GM12878 (cell line): Measurements from ENCODE around the gene SLC37A1. TPM values are rescaled to one million over a fixed set of nuclear protein-coding genes. Genes with fewer than 3 reads are reported as not detected.

Experiments used
- ATAC-seq: fragments of 200-7000 bp; cut with Tn5 transposase; 3 replicates; pipeline ENCODE4 v1.9.1; 2020; ENCODE audit warnings: mild to moderate bottlenecking, moderate library complexity
- BruUV-seq: library from RNA; stranded (reverse); fragments of 400-500 nt; replicated peaks from 2 replicates; lab custom pipeline; 2021; lab: Mats Ljungman, UMichigan
- CTCF ChIA-PET: fragments of 300-600 bp; sonication (Branson Sonifier 250); formaldehyde crosslinking; extraction: SDS; loops from one replicate; lab custom pipeline; 2021; ENCODE audit warnings: inconsistent platforms; lab: Yijun Ruan, JAX
- POLR2A ChIA-PET: fragments of 350-600 bp; formaldehyde crosslinking; extraction: SDS; loops from one replicate; lab custom pipeline; 2021; ENCODE audit warnings: inconsistent platforms; lab: Charles Lee
- RAD21 ChIA-PET: fragments of 300-600 bp; sonication (Branson Sonifier 250); formaldehyde crosslinking; loops from one replicate; lab custom pipeline; 2023; ENCODE audit warnings: antibody characterized with exemption; ENCODE audit not compliant: unreplicated experiment; lab: Charles Lee
- SMC1A ChIA-PET: fragments of 300-600 bp; sonication (Branson Sonifier 250); formaldehyde crosslinking; loops from one replicate; lab custom pipeline; 2023; ENCODE audit not compliant: unreplicated experiment, uncharacterized antibody; lab: Charles Lee
- DNase-seq: peaks from one replicate; pipeline ENCODE4 v3.0.0-alpha.2; 2011; ENCODE audit warnings: low read depth, low spot score
- FAIRE-seq: peaks from 3 replicates; lab custom pipeline; 2011; peaks lifted over from hg19 to GRCh38; lab: Jason Lieb, UNC
- H2AFZ ChIP-seq: 2 replicates; pipeline ENCODE4 v1.6.0; 2011; ENCODE audit warnings: low read depth, low read length, control low read depth; ENCODE audit not compliant: control insufficient read depth
- H3K27ac ChIP-seq: 2 replicates; pipeline ENCODE4 v1.5.1; 2011; ENCODE audit warnings: control low read depth; ENCODE audit not compliant: control insufficient read depth, insufficient read depth
- H3K27me3 ChIP-seq, 2 experiments: replicated peaks in 1 of 2; 2 replicates each; pipeline versions ENCODE4 v1.6.0 to v1.6.1; 2011; ENCODE audit warnings: low read length in 1 of 2; ENCODE audit not compliant: control insufficient read depth in 2 of 2, insufficient read depth in 2 of 2
- H3K36me3 ChIP-seq, 2 experiments: 2 replicates each; pipeline ENCODE4 v1.5.1; 2011; ENCODE audit warnings: low read length in 1 of 2; ENCODE audit not compliant: control insufficient read depth in 2 of 2, insufficient read depth in 2 of 2
- H3K4me1 ChIP-seq: 2 replicates; pipeline ENCODE4 v1.6.1; 2011; ENCODE audit warnings: mild to moderate bottlenecking, low read length, moderate library complexity, mixed read lengths; ENCODE audit not compliant: control insufficient read depth, insufficient read depth
- H3K4me2 ChIP-seq: 2 replicates; pipeline ENCODE4 v1.6.0; 2011; ENCODE audit warnings: control low read depth; ENCODE audit not compliant: control insufficient read depth, insufficient read depth
- H3K4me3 ChIP-seq: fragments of 200-600 bp; sonication (generic); 2 replicates; pipeline ENCODE4 v1.5.1; 2016
- H3K79me2 ChIP-seq: 2 replicates; pipeline ENCODE4 v1.6.0; 2011; ENCODE audit warnings: low read length; ENCODE audit not compliant: control insufficient read depth, insufficient read depth
- H3K9ac ChIP-seq: 2 replicates; pipeline ENCODE4 v1.8.0; 2011; ENCODE audit warnings: low read length, control low read depth, mixed read lengths; ENCODE audit not compliant: control insufficient read depth, insufficient read depth
- H3K9me3 ChIP-seq: replicated peaks from 3 replicates; pipeline ENCODE4 v1.5.1; 2011; ENCODE audit warnings: mild to moderate bottlenecking, low read length; ENCODE audit not compliant: control insufficient read depth, insufficient read depth
- H4K20me1 ChIP-seq: 2 replicates; pipeline ENCODE4 v1.6.0; 2011; ENCODE audit not compliant: control insufficient read depth, insufficient read depth
- ASH2L ChIP-seq: fragments of 300-600, 200-600 bp; sonication (generic); IDR thresholded peaks from 2 replicates; pipeline ENCODE4 v1.6.1; 2017; ENCODE audit warnings: low read depth, mild to moderate bottlenecking, borderline replicate concordance
- BRCA1 ChIP-seq: IDR thresholded peaks from 2 replicates; pipeline ENCODE4 v1.6.1; 2011; ENCODE audit warnings: low read depth, low read length, improper control_type of control experiment
- CEBPB ChIP-seq, 2 experiments: fragments of 150-350 bp in 1 of 2; IDR thresholded peaks; 2 replicates each; pipeline ENCODE4 v1.6.1; 2012 to 2014; ENCODE audit warnings: low read depth in 2 of 2, low read length in 2 of 2, borderline replicate concordance in 1 of 2, inconsistent platforms in 1 of 2
- IKZF2 ChIP-seq, 2 experiments: fragments of 450-650 bp; IDR thresholded peaks; 2 replicates each; pipeline ENCODE4 v1.6.1; 2017; ENCODE audit warnings: mild to moderate bottlenecking in 2 of 2, moderate library complexity in 2 of 2
- NR2C1 ChIP-seq: fragments of 450-650 bp; IDR thresholded peaks from 2 replicates; pipeline ENCODE4 v1.6.1; 2017; ENCODE audit warnings: antibody characterized with exemption, mild to moderate bottlenecking, moderate library complexity
- STAT3 ChIP-seq: IDR thresholded peaks from 2 replicates; pipeline ENCODE4 v1.6.1; 2011; ENCODE audit warnings: low read depth, low read length, improper control_type of control experiment
- TCF12 ChIP-seq: IDR thresholded peaks from 2 replicates; pipeline ENCODE4 v1.6.1; 2011; ENCODE audit warnings: low read depth, mild to moderate bottlenecking, low read length
- TCF7 ChIP-seq: IDR thresholded peaks from 2 replicates; pipeline ENCODE4 v1.6.1; 2014; ENCODE audit warnings: antibody characterized with exemption, borderline replicate concordance
- YBX1 ChIP-seq: fragments of 450-650 bp; IDR thresholded peaks from 2 replicates; pipeline ENCODE4 v1.6.1; 2016; ENCODE audit warnings: antibody characterized with exemption
- ZBED1 ChIP-seq: IDR thresholded peaks from 2 replicates; pipeline ENCODE4 v1.6.1; 2016; ENCODE audit warnings: borderline replicate concordance
- ZNF622 ChIP-seq: fragments of 450-650 bp; IDR thresholded peaks from 2 replicates; pipeline ENCODE4 v1.6.1; 2017; ENCODE audit warnings: mild to moderate bottlenecking, inconsistent platforms
- WGBS: methylation state at CpG from one replicate; pipeline ENCODE4 v1.1.6; 2016; ENCODE audit warnings: low lambda C conversion rate; ENCODE audit not compliant: insufficient replicate concordance, insufficient coverage; ENCODE audit errors: missing lambda C conversion rate; 5-methylcytosine and 5-hydroxymethylcytosine counted together
- in situ Hi-C: fragments of 300-500 bp; cut with MboI; formaldehyde crosslinking; loops from 9 replicates; pipeline ENCODE4 v1.14.3; 2018; ENCODE audit warnings: mixed read lengths
- intact Hi-C: fragments of 100-400 bp; cut with micrococcal nuclease; formaldehyde crosslinking; loops from one replicate; pipeline ENCODE4 v1.14.2; 2022; ENCODE audit not compliant: unreplicated experiment
- polyA plus RNA-seq, 11 experiments: library from polyadenylated mRNA; depleted of rRNA in 4 of 11; unstranded in 6 of 11; stranded (reverse) in 5 of 11; fragments of >200 nt; fragmentation: Nextera tagmentation in 4 of 11; fragmentation: Illumina TruSeq in 1 of 11; extraction: Ambion mirVana in 4 of 11; extraction: Trizol in 1 of 11; gene quantifications; 1 replicate in 1 of 11; 2 replicates in 10 of 11; pipeline versions ENCODE4 v1.2.1 to v1.2.3, GENCODE V29; 2011 to 2016; ENCODE audit warnings: inconsistent platforms in 2 of 11, missing spikeins in 2 of 11, low read depth in 1 of 11
- total RNA-seq, 4 experiments: library from RNA; depleted of rRNA in 3 of 4; stranded (reverse); fragments of >200 nt in 3 of 4; fragmentation: Illumina TruSeq in 1 of 4; extraction: Trizol in 1 of 4; gene quantifications; 2 replicates each; pipeline versions ENCODE4 v1.2.1 to v1.2.3, GENCODE V29; 2013 to 2021
- TF ChIP-seq, protein P1 (sequence below): fragments of 450-650 bp; IDR thresholded peaks from 2 replicates; pipeline ENCODE4 v1.6.1; 2018; ENCODE audit warnings: borderline replicate concordance, mild to moderate bottlenecking; ENCODE audit not compliant: partially characterized antibody
- TF ChIP-seq, protein P2 (sequence below): fragments of 450-650 bp; IDR thresholded peaks from 2 replicates; pipeline ENCODE4 v1.6.1; 2017; ENCODE audit warnings: mild to moderate bottlenecking, moderate library complexity

The SLC37A1 gene
- total and polyA plus RNA-seq, 10 of the 15 experiments (the other 5 are each of a cell fraction or from before 2014, with no cell fraction given), result 1.1 to 35.5 (median 24.4) TPM

DNA sequence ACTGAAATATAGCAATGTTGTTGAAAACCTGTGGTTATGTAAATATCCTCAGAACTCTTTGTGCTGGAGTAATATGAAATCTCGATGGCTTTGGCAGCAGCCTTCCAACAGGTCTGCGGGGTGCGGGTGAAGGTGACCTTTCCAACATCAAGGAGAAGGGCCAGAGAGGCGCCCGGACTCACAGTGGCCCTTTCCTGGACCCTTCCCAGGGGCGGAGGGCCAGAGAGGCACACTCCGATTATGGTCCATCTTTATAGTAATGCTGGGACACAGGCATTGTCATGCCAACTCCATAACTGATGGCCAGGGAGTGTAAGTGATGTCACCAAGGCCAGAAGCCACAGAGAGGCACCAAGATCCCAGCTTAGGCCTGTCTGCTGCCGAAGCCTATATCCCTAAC is 18.1 kb downstream of the SLC37A1 start:
- no peak overlapping the region for H3K27ac ChIP-seq
- no peaks in the 10 kb centered on the region for H3K27me3 ChIP-seq
- CTCF ChIA-PET, result interaction anchor here (1.0 to 7.6 kb wide), 3 partner anchors 55 to 85 kb away, joined by 3 to 168 read pairs (median 71); no protein-coding TSS in a partner anchor
- H2AFZ ChIP-seq, result no peak overlapping the region
- ATAC-seq (no peak), FAIRE-seq (no peak), DNase-seq (no peak)
- no peaks in the 10 kb centered on the region for H3K9me3 ChIP-seq
- BruUV-seq, result no TSS peak
- peaks cover 12 to 19% of the 10 kb centered on the region in 2 experiments for H3K36me3 ChIP-seq
- RAD21 ChIA-PET, result interaction anchor here (1.0 to 2.2 kb wide), 4 partner anchors 16 to 246 kb away, joined by 3 to 5 read pairs (median 3); partner anchors contain the start of gene SLC37A1
- intact Hi-C loops (no loop called here), in situ Hi-C loops (no loop called here)
- no peak overlapping the region for H3K4me2 ChIP-seq
- TF ChIP-seq ZBED1 (no peak), YBX1 (no peak), NR2C1 (no peak), ASH2L (no peak), TCF7 (no peak), CEBPB (IDR thresholded peaks at IDR 0.05; ENCODE audit: borderline replicate concordance in 1 of 2, low read depth in 2 of 2, low read length in 2 of 2) (no peak), TCF12 (no peak), ZNF622 (no peak), STAT3 (no peak), IKZF2 (IDR thresholded peaks at IDR 0.05) (no peak), BRCA1 (no peak)
- TF ChIP-seq, protein P1, sequence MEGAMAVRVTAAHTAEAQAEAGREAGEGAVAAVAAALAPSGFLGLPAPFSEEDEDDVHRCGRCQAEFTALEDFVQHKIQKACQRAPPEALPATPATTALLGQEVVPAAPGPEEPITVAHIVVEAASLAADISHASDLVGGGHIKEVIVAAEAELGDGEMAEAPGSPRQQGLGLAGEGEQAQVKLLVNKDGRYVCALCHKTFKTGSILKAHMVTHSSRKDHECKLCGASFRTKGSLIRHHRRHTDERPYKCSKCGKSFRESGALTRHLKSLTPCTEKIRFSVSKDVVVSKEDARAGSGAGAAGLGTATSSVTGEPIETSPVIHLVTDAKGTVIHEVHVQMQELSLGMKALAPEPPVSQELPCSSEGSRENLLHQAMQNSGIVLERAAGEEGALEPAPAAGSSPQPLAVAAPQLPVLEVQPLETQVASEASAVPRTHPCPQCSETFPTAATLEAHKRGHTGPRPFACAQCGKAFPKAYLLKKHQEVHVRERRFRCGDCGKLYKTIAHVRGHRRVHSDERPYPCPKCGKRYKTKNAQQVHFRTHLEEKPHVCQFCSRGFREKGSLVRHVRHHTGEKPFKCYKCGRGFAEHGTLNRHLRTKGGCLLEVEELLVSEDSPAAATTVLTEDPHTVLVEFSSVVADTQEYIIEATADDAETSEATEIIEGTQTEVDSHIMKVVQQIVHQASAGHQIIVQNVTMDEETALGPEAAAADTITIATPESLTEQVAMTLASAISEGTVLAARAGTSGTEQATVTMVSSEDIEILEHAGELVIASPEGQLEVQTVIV, result no peak
- TF ChIP-seq, protein P2, sequence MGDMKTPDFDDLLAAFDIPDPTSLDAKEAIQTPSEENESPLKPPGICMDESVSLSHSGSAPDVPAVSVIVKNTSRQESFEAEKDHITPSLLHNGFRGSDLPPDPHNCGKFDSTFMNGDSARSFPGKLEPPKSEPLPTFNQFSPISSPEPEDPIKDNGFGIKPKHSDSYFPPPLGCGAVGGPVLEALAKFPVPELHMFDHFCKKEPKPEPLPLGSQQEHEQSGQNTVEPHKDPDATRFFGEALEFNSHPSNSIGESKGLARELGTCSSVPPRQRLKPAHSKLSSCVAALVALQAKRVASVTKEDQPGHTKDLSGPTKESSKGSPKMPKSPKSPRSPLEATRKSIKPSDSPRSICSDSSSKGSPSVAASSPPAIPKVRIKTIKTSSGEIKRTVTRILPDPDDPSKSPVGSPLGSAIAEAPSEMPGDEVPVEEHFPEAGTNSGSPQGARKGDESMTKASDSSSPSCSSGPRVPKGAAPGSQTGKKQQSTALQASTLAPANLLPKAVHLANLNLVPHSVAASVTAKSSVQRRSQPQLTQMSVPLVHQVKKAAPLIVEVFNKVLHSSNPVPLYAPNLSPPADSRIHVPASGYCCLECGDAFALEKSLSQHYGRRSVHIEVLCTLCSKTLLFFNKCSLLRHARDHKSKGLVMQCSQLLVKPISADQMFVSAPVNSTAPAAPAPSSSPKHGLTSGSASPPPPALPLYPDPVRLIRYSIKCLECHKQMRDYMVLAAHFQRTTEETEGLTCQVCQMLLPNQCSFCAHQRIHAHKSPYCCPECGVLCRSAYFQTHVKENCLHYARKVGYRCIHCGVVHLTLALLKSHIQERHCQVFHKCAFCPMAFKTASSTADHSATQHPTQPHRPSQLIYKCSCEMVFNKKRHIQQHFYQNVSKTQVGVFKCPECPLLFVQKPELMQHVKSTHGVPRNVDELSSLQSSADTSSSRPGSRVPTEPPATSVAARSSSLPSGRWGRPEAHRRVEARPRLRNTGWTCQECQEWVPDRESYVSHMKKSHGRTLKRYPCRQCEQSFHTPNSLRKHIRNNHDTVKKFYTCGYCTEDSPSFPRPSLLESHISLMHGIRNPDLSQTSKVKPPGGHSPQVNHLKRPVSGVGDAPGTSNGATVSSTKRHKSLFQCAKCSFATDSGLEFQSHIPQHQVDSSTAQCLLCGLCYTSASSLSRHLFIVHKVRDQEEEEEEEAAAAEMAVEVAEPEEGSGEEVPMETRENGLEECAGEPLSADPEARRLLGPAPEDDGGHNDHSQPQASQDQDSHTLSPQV, result no peak
- peaks cover 92% of the 10 kb centered on the region for H3K4me1 ChIP-seq
- peaks cover 21% of the 10 kb centered on the region for H3K79me2 ChIP-seq
- no peaks in the 10 kb centered on the region for H4K20me1 ChIP-seq
- H3K9ac ChIP-seq, result no peak overlapping the region
- POLR2A ChIA-PET, result interaction anchor here (1.1 to 5.9 kb wide), 2 partner anchors 17 to 18 kb away, joined by 3 to 51 read pairs; partner anchors contain the start of gene SLC37A1
- no peak overlapping the region for H3K4me3 ChIP-seq
- SMC1A ChIA-PET, result interaction anchor here (7.2 to 9.1 kb wide), 3 partner anchors 8 to 68 kb away, joined by 78 to 268 read pairs (median 132); partner anchors contain the start of gene SLC37A1
- WGBS, result 79% methylated on average over 8 of the region's 8 CpGs
